Stimulated activated CD4-positive, alpha-beta T cell treated with anti-CD3 and anti-CD28 coated beads, Interleukin-1b, Interleukin-23, amount 100 ng/mL, for 1 hour (primary cell): ENCODE measurements around the gene TMX2.
A peak's percentile ranks its signal among the peaks of the same experiment; 100 is the strongest.
"Not testable (repeated sequence)": the region's sequence is repeated elsewhere in the genome, so short reads cannot be mapped to it uniquely, and the experiment has no call there.

ENCODE experiments used
- DNase-seq, 2 donors: peaks; one replicate each; pipeline ENCODE4 v3.0.0-alpha.2; 2020; ENCODE audit warnings: low read depth in 2 of 2

The TMX2 gene

GRCh38 chr11:57712256-57713150 lies at the start of gene TMX2:
Gene TMX2 (plus strand): TSS chr11:57712593. CDS start chr11:57712619, 26 bp downstream.
- peak; percentile 73 to 74 for DNase-seq

- no peak for DNase-seq
Observed at GRCh38 chr11:57662893-57663292, 49.5 kb upstream of the TMX2 start.

GRCh38 chr11:57663975-57664374 lies 48.4 kb upstream of the TMX2 start:
- no peak for DNase-seq

GRCh38 chr11:57667117-57667735 lies 45.2 kb upstream of the TMX2 start:
- peak; percentile 70 to 89 for DNase-seq

GRCh38 chr11:57667736-57668433 lies 44.5 kb upstream of the TMX2 start, which contains the start of gene ZDHHC5:
Gene ZDHHC5 (plus strand): TSS chr11:57668114. CDS start chr11:57673091, 4,977 bp downstream.
- peak; percentile 95 to 98 for DNase-seq

- no peak for DNase-seq
Observed at GRCh38 chr11:57668434-57668782, 44.0 kb upstream of the TMX2 start.

- DNase-seq: no peak
Observed at GRCh38 chr11:57674251-57674650, 38.1 kb upstream of the TMX2 start.

- no peak for DNase-seq
Observed at GRCh38 chr11:57675176-57675941, 37.0 kb upstream of the TMX2 start.

- DNase-seq: no peak
Observed at GRCh38 chr11:57679396-57679795, 33.0 kb upstream of the TMX2 start.

GRCh38 chr11:57680552-57680874 lies 31.9 kb upstream of the TMX2 start:
- no peak for DNase-seq

- DNase-seq: no peak
Observed at GRCh38 chr11:57681168-57681567, 31.2 kb upstream of the TMX2 start.

- not testable (repeated sequence) for DNase-seq
Observed at GRCh38 chr11:57690474-57690873, 21.9 kb upstream of the TMX2 start.

- DNase-seq: no peak
Observed at GRCh38 chr11:57698843-57699365, 13.5 kb upstream of the TMX2 start.

GRCh38 chr11:57699813-57700212 lies 12.6 kb upstream of the TMX2 start:
- no peak for DNase-seq

- no peak for DNase-seq
Observed at GRCh38 chr11:57700425-57700824, 12.0 kb upstream of the TMX2 start.

- DNase-seq: no peak
Observed at GRCh38 chr11:57703341-57703740, 9.1 kb upstream of the TMX2 start.

GRCh38 chr11:57704932-57705331 lies 7.5 kb upstream of the TMX2 start:
- no peak for DNase-seq

- not testable (repeated sequence) for DNase-seq
Observed at GRCh38 chr11:57705432-57705831, 7.0 kb upstream of the TMX2 start.

- no peak for DNase-seq
Observed at GRCh38 chr11:57709802-57710367, 2.5 kb upstream of the TMX2 start.

- DNase-seq: peak; percentile 37 to 38
Observed at GRCh38 chr11:57711414-57712255, 758 bp upstream of the TMX2 start, which contains the start of gene MED19. Gene MED19 (minus strand): TSS chr11:57712215. CDS start chr11:57712179, 36 bp downstream.
